ENCODE measurements around the gene PDXDC1.
"Not testable (repeated sequence)": the region's sequence is repeated elsewhere in the genome, so short reads cannot be mapped to it uniquely, and the experiment has no call there.

Gene PDXDC1

DNA sequence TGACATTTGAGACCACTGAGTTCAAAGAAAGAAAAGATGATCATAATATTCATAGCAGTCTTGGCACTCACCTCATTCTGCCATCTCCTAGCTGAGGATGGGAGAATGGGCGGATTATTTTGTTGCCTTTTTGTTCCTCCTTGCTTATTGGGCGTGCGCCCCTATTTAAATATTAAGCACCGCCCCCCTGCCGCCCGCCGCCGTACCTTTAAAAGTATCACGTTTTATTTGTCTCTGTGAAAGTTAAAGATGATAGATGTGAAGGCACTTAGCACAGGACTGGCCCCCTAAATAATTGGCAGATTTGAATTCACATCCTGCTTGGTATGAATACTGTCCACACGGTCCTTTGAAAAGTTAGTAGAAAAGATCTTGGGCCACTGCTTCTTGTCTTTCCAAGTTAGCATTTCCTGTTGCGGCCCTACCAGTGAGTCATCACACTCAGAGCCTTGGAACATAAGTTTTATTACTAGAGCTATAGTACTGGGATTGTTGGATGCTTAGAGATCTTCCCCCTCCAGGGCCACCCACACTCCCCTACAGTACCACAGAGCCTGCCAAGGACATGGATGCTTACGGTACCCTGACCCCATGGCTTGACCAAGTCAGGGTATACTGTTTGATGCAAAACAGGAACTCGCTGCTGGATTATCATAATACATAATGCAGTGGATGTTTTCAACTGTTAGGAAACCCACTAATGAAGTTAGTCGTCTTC is 50.6 kb downstream of the PDXDC1 start:
- no CpG with 5 or more reads among the region's 14 CpGs for WGBS (ENCODE audit: extremely low coverage, insufficient coverage, insufficient read length)
- not testable (repeated sequence) for H2BK120ac ChIP-seq (ENCODE audit: insufficient read depth, low read length, poor library complexity); H3K79me1 ChIP-seq (ENCODE audit: low read length); H3K23ac ChIP-seq (ENCODE audit: low read length); H3K4me1 ChIP-seq (ENCODE audit: control insufficient read depth in 1 of 2, insufficient read depth in 2 of 2, low read length in 2 of 2); H3K9ac ChIP-seq (ENCODE audit: low read length); H3K79me2 ChIP-seq (ENCODE audit: control insufficient read depth, insufficient read depth, low read length, poor library complexity); H3K4ac ChIP-seq (ENCODE audit: low read depth, low read length); DNase-seq; H3K27me3 ChIP-seq (ENCODE audit: insufficient read depth, low read length); H4K8ac ChIP-seq (ENCODE audit: low read depth, low read length); H3K9me3 ChIP-seq (ENCODE audit: insufficient read depth, low read depth, low read length); H2AK5ac ChIP-seq (ENCODE audit: low read length); H3K4me2 ChIP-seq (ENCODE audit: low read length); H2BK5ac ChIP-seq (ENCODE audit: low read depth, low read length, poor library complexity); H3K27ac ChIP-seq (ENCODE audit: low read depth, low read length); H3K14ac ChIP-seq (ENCODE audit: low read length); H2AFZ ChIP-seq (ENCODE audit: insufficient read depth, low read length, poor library complexity); H2BK12ac ChIP-seq (ENCODE audit: low read length); H4K91ac ChIP-seq (ENCODE audit: low read depth, low read length); H3K4me3 ChIP-seq (ENCODE audit: low read depth, low read length); H3K18ac ChIP-seq (ENCODE audit: low read length); H4K12ac ChIP-seq (ENCODE audit: low read depth, low read length)
- peaks cover 45 to 47% of the 10 kb centered on the region in 2 experiments for H3K36me3 ChIP-seq (ENCODE audit: control insufficient read depth in 1 of 2, insufficient read depth in 2 of 2, low read length in 2 of 2)

DNA sequence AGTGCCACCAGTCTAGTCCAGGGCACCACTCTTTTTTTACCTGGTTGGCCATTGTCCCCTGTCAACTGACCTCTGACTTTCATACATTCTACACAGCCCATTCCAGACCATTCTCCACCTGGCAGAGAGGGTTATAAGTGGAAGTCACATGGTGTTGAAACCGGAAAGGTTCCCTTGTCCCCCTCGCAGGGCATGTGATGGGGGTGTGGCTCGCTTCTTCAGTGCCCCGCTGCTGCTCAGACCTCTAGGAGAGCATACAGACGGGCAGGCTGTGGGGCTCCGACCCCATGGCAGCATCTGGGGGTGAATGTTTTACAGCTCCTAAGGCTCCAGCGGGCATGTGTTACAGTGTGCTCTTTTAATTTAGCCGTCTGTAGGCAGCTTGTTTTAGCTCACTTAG is 52.2 kb downstream of the PDXDC1 start:
- H4K91ac ChIP-seq (ENCODE audit: low read depth, low read length); H3K23ac ChIP-seq (ENCODE audit: low read length); H3K4me3 ChIP-seq (ENCODE audit: low read depth, low read length); H3K27me3 ChIP-seq (ENCODE audit: insufficient read depth, low read length); H2BK12ac ChIP-seq (ENCODE audit: low read length); H3K4ac ChIP-seq (ENCODE audit: low read depth, low read length); H2BK5ac ChIP-seq (ENCODE audit: low read depth, low read length, poor library complexity); H3K4me2 ChIP-seq (ENCODE audit: low read length); H3K9ac ChIP-seq (ENCODE audit: low read length); H3K18ac ChIP-seq (ENCODE audit: low read length); H3K27ac ChIP-seq (ENCODE audit: low read depth, low read length); H2AFZ ChIP-seq (ENCODE audit: insufficient read depth, low read length, poor library complexity); H2AK5ac ChIP-seq (ENCODE audit: low read length); H3K9me3 ChIP-seq (ENCODE audit: insufficient read depth, low read depth, low read length); H4K8ac ChIP-seq (ENCODE audit: low read depth, low read length); H3K79me1 ChIP-seq (ENCODE audit: low read length); H3K14ac ChIP-seq (ENCODE audit: low read length); H3K4me1 ChIP-seq (ENCODE audit: control insufficient read depth in 1 of 2, insufficient read depth in 2 of 2, low read length in 2 of 2); DNase-seq; H4K12ac ChIP-seq (ENCODE audit: low read depth, low read length); H2BK120ac ChIP-seq (ENCODE audit: insufficient read depth, low read length, poor library complexity); H3K79me2 ChIP-seq (ENCODE audit: control insufficient read depth, insufficient read depth, low read length, poor library complexity): not testable (repeated sequence)
- H3K36me3 ChIP-seq (ENCODE audit: control insufficient read depth in 1 of 2, insufficient read depth in 2 of 2, low read length in 2 of 2) = peaks cover 54 to 55% of the 10 kb centered on the region in 2 experiments
- no CpG with 5 or more reads among the region's 8 CpGs for WGBS (ENCODE audit: extremely low coverage, insufficient coverage, insufficient read length)

DNA sequence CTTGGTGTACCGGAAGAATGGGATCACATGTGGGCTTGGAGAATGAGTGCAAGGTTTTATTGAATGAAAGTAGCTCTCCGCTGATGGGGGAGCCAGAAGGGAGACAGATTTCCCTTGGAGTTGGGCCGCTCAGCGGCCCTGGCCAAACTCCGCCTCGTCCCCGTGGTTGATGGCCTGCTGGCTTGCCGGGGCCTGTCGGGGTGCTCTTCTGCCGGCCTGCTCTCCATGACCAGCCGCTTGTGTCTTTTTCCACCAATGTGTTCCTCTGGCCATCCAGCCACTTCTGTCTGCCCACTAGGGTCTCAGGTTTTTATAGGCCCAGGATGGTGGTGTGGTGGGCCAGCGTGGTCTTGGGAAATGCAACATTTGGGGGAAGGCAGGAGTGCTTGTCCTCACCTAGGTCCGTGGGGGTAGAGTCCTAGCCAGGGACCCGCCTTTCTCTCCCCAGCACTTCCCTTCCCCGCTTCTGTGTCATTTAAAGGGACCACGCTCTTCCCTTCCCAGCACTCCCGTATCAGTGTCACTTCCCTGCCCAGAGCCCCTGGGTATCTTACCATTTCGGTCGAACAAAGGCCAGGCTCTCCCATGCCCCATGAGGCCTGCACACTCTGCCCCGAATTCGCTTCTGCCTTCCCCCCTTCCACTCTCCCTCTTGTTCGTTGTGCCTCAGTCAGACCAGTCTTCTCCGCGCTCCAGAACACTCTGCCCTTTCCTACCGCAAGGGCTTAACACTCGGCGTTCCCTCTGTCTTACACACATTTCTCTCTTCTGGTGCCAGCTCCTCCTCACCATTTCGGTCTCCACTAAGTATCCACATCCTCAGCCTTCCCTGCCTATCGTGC is 52.9 kb downstream of the PDXDC1 start:
- WGBS (ENCODE audit: extremely low coverage, insufficient coverage, insufficient read length) = no CpG with 5 or more reads among the region's 29 CpGs
- H3K4me1 ChIP-seq (ENCODE audit: control insufficient read depth in 1 of 2, insufficient read depth in 2 of 2, low read length in 2 of 2) = not testable (repeated sequence)

DNA sequence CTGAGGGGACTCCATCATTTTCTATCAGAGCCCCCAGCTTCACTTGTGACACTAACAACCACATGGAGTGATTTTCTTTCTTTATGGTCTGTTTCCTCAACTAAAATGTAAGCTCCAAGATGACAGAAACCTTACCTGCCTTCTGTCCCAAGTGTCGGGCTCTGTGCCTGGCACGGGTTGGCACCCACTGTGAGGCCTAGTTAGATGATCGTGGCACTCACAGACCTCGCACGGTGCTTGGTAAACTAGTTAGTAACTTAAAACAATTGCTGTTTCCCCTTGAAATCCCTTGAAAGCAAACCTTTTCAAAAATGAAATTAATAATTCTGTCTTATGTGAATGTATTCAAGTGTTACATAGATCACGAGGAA is 53.5 kb downstream of the PDXDC1 start:
- not testable (repeated sequence) for H4K12ac ChIP-seq (ENCODE audit: low read depth, low read length); H3K4me1 ChIP-seq (ENCODE audit: control insufficient read depth in 1 of 2, insufficient read depth in 2 of 2, low read length in 2 of 2); H2AFZ ChIP-seq (ENCODE audit: insufficient read depth, low read length, poor library complexity); H3K9ac ChIP-seq (ENCODE audit: low read length); H3K9me3 ChIP-seq (ENCODE audit: insufficient read depth, low read depth, low read length); H3K18ac ChIP-seq (ENCODE audit: low read length); H2BK5ac ChIP-seq (ENCODE audit: low read depth, low read length, poor library complexity); H4K91ac ChIP-seq (ENCODE audit: low read depth, low read length); H3K79me1 ChIP-seq (ENCODE audit: low read length); H3K27ac ChIP-seq (ENCODE audit: low read depth, low read length); H3K27me3 ChIP-seq (ENCODE audit: insufficient read depth, low read length); H3K14ac ChIP-seq (ENCODE audit: low read length); H3K4me3 ChIP-seq (ENCODE audit: low read depth, low read length); H2AK5ac ChIP-seq (ENCODE audit: low read length); H4K8ac ChIP-seq (ENCODE audit: low read depth, low read length); H3K79me2 ChIP-seq (ENCODE audit: control insufficient read depth, insufficient read depth, low read length, poor library complexity); H3K4me2 ChIP-seq (ENCODE audit: low read length); H3K4ac ChIP-seq (ENCODE audit: low read depth, low read length); H2BK120ac ChIP-seq (ENCODE audit: insufficient read depth, low read length, poor library complexity); DNase-seq; H2BK12ac ChIP-seq (ENCODE audit: low read length); H3K23ac ChIP-seq (ENCODE audit: low read length)
- peaks cover 61% of the 10 kb centered on the region in 2 experiments for H3K36me3 ChIP-seq (ENCODE audit: control insufficient read depth in 1 of 2, insufficient read depth in 2 of 2, low read length in 2 of 2)
- no CpG with 5 or more reads among the region's 6 CpGs for WGBS (ENCODE audit: extremely low coverage, insufficient coverage, insufficient read length)

More for the DNA sequence above, 52.9 kb downstream of the PDXDC1 start:
- not testable (repeated sequence) for H3K23ac ChIP-seq (ENCODE audit: low read length); DNase-seq; H2BK12ac ChIP-seq (ENCODE audit: low read length); H3K79me1 ChIP-seq (ENCODE audit: low read length); H3K4ac ChIP-seq (ENCODE audit: low read depth, low read length); H3K27me3 ChIP-seq (ENCODE audit: insufficient read depth, low read length); H3K79me2 ChIP-seq (ENCODE audit: control insufficient read depth, insufficient read depth, low read length, poor library complexity); H3K4me2 ChIP-seq (ENCODE audit: low read length); H3K4me3 ChIP-seq (ENCODE audit: low read depth, low read length); H4K8ac ChIP-seq (ENCODE audit: low read depth, low read length); H2BK120ac ChIP-seq (ENCODE audit: insufficient read depth, low read length, poor library complexity); H2AK5ac ChIP-seq (ENCODE audit: low read length); H3K27ac ChIP-seq (ENCODE audit: low read depth, low read length); H3K14ac ChIP-seq (ENCODE audit: low read length); H4K12ac ChIP-seq (ENCODE audit: low read depth, low read length); H2AFZ ChIP-seq (ENCODE audit: insufficient read depth, low read length, poor library complexity); H4K91ac ChIP-seq (ENCODE audit: low read depth, low read length); H3K9ac ChIP-seq (ENCODE audit: low read length); H3K9me3 ChIP-seq (ENCODE audit: insufficient read depth, low read depth, low read length); H2BK5ac ChIP-seq (ENCODE audit: low read depth, low read length, poor library complexity)
- H3K36me3 ChIP-seq (ENCODE audit: control insufficient read depth in 1 of 2, insufficient read depth in 2 of 2, low read length in 2 of 2) = peaks cover 56 to 57% of the 10 kb centered on the region in 2 experiments
- H3K18ac ChIP-seq (ENCODE audit: low read length) = peak overlapping the region; percentile 61
